Endothelial cell of umbilical vein (primary cell): ENCODE results near the gene CTXN2. TPM values are rescaled to one million over a fixed set of nuclear protein-coding genes. Genes with fewer than 3 reads are reported as not detected.

Experiments
- BruUV-seq: library from RNA; stranded (reverse); fragments of 400-500 nt; replicated peaks from 2 replicates; lab custom pipeline; 2021; lab: Mats Ljungman, UMichigan
- CTCF ChIA-PET: fragments of 300-600, 350-600 bp; sonication (Branson Sonifier 250); formaldehyde crosslinking; loops from one replicate; lab custom pipeline; 2021; ENCODE audit warnings: antibody characterized with exemption, inconsistent platforms; lab: Charles Lee
- POLR2A ChIA-PET: fragments of 300-600, 350-600 bp; sonication (Branson Sonifier 250); formaldehyde crosslinking; loops from one replicate; lab custom pipeline; 2021; ENCODE audit warnings: antibody characterized with exemption, inconsistent platforms; lab: Charles Lee
- DNase-seq: peaks from one replicate; pipeline ENCODE4 v3.0.0-alpha.2; 2011; ENCODE audit warnings: low read depth, low spot score
- FAIRE-seq: peaks from 2 replicates; lab custom pipeline; 2011; peaks lifted over from hg19 to GRCh38; lab: Jason Lieb, UNC
- H2AFZ ChIP-seq: 2 replicates; pipeline ENCODE4 v1.6.0; 2012; ENCODE audit warnings: low read depth, low read length, control low read depth, inconsistent platforms
- H3K27ac ChIP-seq: 2 replicates; pipeline ENCODE4 v1.5.1; 2011; ENCODE audit warnings: low read depth, mild to moderate bottlenecking, control low read depth, low read length, moderate library complexity; ENCODE audit not compliant: insufficient read depth
- H3K27me3 ChIP-seq, 2 experiments: 2 replicates each; pipeline versions ENCODE4 v1.6.0 to v1.6.1; 2011; ENCODE audit warnings: low read length in 2 of 2, mixed read lengths in 1 of 2; ENCODE audit not compliant: control insufficient read depth in 2 of 2, insufficient read depth in 2 of 2
- H3K36me3 ChIP-seq, 2 experiments: 2 replicates in 1 of 2; 3 replicates in 1 of 2; pipeline ENCODE4 v1.5.1; 2011; ENCODE audit warnings: low read length in 2 of 2, mild to moderate bottlenecking in 1 of 2, moderate library complexity in 1 of 2; ENCODE audit not compliant: control insufficient read depth in 2 of 2, insufficient read depth in 2 of 2; ENCODE audit errors: extremely low read depth in 1 of 2
- H3K4me1 ChIP-seq: 3 replicates; pipeline ENCODE4 v1.5.1; 2011; ENCODE audit warnings: mild to moderate bottlenecking, low read length; ENCODE audit not compliant: control insufficient read depth, insufficient read depth; ENCODE audit errors: extremely low read depth
- H3K4me2 ChIP-seq: 2 replicates; pipeline ENCODE4 v1.6.1; 2011; ENCODE audit warnings: low read length, control low read depth, mixed read lengths; ENCODE audit not compliant: insufficient read depth
- H3K4me3 ChIP-seq, 3 experiments: fragments of 200-600 bp in 1 of 3; sonication (generic), shearing (Covaris generic) in 1 of 3; replicated peaks in 1 of 3; 2 replicates each; pipeline ENCODE4 v1.5.1; 2011 to 2016; ENCODE audit warnings: control low read depth in 3 of 3, low read length in 3 of 3, mild to moderate bottlenecking in 2 of 3, inconsistent platforms in 1 of 3, low read depth in 1 of 3, moderate library complexity in 1 of 3; ENCODE audit not compliant: insufficient read depth in 1 of 3
- H3K79me2 ChIP-seq: 2 replicates; pipeline ENCODE4 v1.6.0; 2012; ENCODE audit warnings: low read length, inconsistent platforms; ENCODE audit not compliant: control insufficient read depth, insufficient read depth
- H3K9ac ChIP-seq: replicated peaks from 2 replicates; pipeline ENCODE3; 2011; ENCODE audit warnings: low read length, control low read depth; ENCODE audit not compliant: insufficient read depth; ENCODE audit errors: extremely low read depth
- H3K9me1 ChIP-seq: replicated peaks from 3 replicates; pipeline ENCODE4 v1.6.0; 2011; ENCODE audit warnings: mild to moderate bottlenecking, low read length; ENCODE audit not compliant: control insufficient read depth, insufficient read depth; ENCODE audit errors: extremely low read depth
- H3K9me3 ChIP-seq: replicated peaks from 2 replicates; pipeline ENCODE4 v1.5.1; 2012; ENCODE audit warnings: low read length, inconsistent platforms; ENCODE audit not compliant: control insufficient read depth, insufficient read depth
- H4K20me1 ChIP-seq: replicated peaks from 2 replicates; pipeline ENCODE3; 2011; ENCODE audit warnings: mild to moderate bottlenecking, low read length; ENCODE audit not compliant: control insufficient read depth, insufficient read depth; ENCODE audit errors: extremely low read depth
- CTCF ChIP-seq, 2 donors: IDR thresholded peaks; 1 replicate in 1 of 2; 2 replicates in 1 of 2; pipeline ENCODE4 v1.5.1; 2011; ENCODE audit warnings: low read length in 2 of 2, mild to moderate bottlenecking in 2 of 2, moderate library complexity in 2 of 2, control low read depth in 1 of 2, inconsistent platforms in 1 of 2, low read depth in 1 of 2; ENCODE audit not compliant: insufficient read depth in 1 of 2; ENCODE audit errors: extremely low read depth in 1 of 2
- EZH2 ChIP-seq: IDR thresholded peaks from 2 replicates; pipeline ENCODE4 v1.6.1; 2012; ENCODE audit warnings: borderline replicate concordance, low read depth, mild to moderate bottlenecking, moderate library complexity, low read length, inconsistent platforms; ENCODE audit not compliant: severe bottlenecking
- FOS ChIP-seq: IDR thresholded peaks from 2 replicates; pipeline ENCODE4 v1.6.1; 2011; ENCODE audit warnings: mild to moderate bottlenecking, low read length, moderate library complexity, borderline replicate concordance; ENCODE audit not compliant: insufficient read depth
- JUN ChIP-seq: IDR thresholded peaks from 2 replicates; pipeline ENCODE4 v1.6.1; 2011; ENCODE audit warnings: borderline replicate concordance, low read depth; ENCODE audit not compliant: insufficient read length, insufficient read depth
- MAX ChIP-seq: IDR thresholded peaks from 2 replicates; pipeline ENCODE4 v1.6.1; 2011; ENCODE audit not compliant: insufficient read depth, insufficient read length
- MYC ChIP-seq: IDR thresholded peaks from one replicate; pipeline ENCODE4 v1.6.1; 2011; ENCODE audit warnings: mild to moderate bottlenecking, low read depth, low read length
- POLR2AphosphoS5 ChIP-seq: IDR thresholded peaks from 2 replicates; pipeline ENCODE4 v1.6.1; 2012; ENCODE audit warnings: low read depth, mild to moderate bottlenecking, control low read depth, low read length, moderate library complexity; ENCODE audit not compliant: insufficient read depth
- dilution Hi-C: fragments of 300-500 bp; cut with MboI; formaldehyde crosslinking; loops from one replicate; pipeline ENCODE4 v1.15.0; 2019; ENCODE audit warnings: low sequenced_read_pairs; ENCODE audit not compliant: extremely low pct_ligation_motif_present
- intact Hi-C: fragments of 100-400 bp; cut with micrococcal nuclease; formaldehyde crosslinking; loops from one replicate; pipeline ENCODE4 v1.10.0; 2022
- polyA plus RNA-seq, 4 experiments: library from polyadenylated mRNA; depleted of rRNA in 3 of 4; stranded (reverse) in 3 of 4; unstranded in 1 of 4; fragments of >200 nt; gene quantifications; 2 replicates each; pipeline versions ENCODE4 v1.2.1 to v1.2.3, GENCODE V29; 2011 to 2012; ENCODE audit warnings: missing spikeins in 1 of 4
- total RNA-seq: library from RNA; stranded (reverse); gene quantifications from 2 replicates; pipeline ENCODE4 v1.2.3, GENCODE V29; 2021

The CTXN2 gene
- total and polyA plus RNA-seq, 2 donors (not counting 3 experiments of a cell fraction or from before 2014, with no cell fraction given), result 0.01 TPM; not detected in 1

GRCh38 chr15:48225771-48226170, 34.3 kb downstream of the CTXN2 start:
- intact Hi-C loops (no loop called here), dilution Hi-C loops (no loop called here)
- Histone ChIP-seq H3K9me1 (no peaks in the 10 kb centered on the region), H3K9ac (no peak overlapping the region), H3K27ac (no peak overlapping the region), H3K27me3 (peaks cover 5 to 9% of the 10 kb centered on the region in 2 experiments), H4K20me1 (no peaks in the 10 kb centered on the region), H3K4me3 (no peak overlapping the region), H3K4me2 (no peak overlapping the region), H3K9me3 (no peaks in the 10 kb centered on the region), H3K4me1 (no peaks in the 10 kb centered on the region), H3K79me2 (no peaks in the 10 kb centered on the region), H2AFZ (no peak overlapping the region), H3K36me3 (no peaks in the 10 kb centered on the region)
- CTCF ChIA-PET, result no interaction called here
- DNase-seq (no peak), FAIRE-seq (no peak)
- no TSS peak for BruUV-seq
- TF ChIP-seq MYC, result no peak
- TF ChIP-seq POLR2AphosphoS5, result no peak
- no peak for TF ChIP-seq FOS
- no peak for TF ChIP-seq JUN
- TF ChIP-seq EZH2, result no peak
- TF ChIP-seq CTCF (IDR thresholded peaks at IDR 0.05; ENCODE audit: extremely low read depth in 1 of 2, insufficient read depth in 1 of 2, low read depth in 1 of 2, low read length in 2 of 2), result no peak
- TF ChIP-seq MAX, result no peak
- POLR2A ChIA-PET, result no interaction called here
